ENCODE measurements around the gene COPS6.

COPS6 gene

DNA sequence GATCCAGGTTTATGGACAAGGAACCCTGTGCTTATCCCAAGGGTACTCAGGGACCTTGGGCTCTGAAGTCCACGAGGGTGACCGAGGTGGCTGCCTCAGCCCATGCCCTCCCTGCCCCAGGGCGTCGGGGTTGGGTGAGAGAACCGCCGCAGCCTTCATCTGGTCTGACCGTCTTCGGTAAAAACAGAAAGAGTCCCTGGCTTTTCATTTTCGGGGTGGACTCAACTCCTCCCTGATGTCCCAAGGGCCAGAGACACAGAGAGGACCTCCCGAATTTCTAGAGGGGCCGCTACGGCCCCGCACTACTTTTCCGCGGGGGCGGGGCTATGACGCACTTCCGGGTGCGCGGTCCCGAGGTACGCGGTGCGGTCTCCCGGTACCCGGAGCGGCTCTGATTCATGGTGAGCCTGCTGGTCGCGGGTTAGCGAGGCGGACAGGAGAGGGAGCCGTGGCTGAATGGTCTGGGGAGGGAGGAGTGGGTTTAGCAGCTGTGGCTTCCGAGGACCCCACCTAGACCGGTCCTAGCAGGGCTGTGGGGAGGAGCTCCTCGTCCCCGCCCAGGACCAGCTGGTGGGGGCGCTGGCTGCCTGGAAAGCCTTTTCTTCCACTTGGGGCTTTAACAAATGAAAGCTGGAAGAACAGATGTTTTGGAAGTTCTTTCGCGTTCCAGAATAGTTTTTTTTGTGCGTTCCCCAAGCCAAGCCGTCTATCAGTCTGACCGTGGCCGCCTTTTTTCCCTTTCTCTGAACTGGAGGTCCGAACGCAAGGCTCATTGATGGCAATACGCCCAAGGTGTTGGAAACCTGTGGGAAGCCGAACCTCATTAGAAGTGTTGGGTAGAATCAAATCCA lies 39.1 kb upstream of the COPS6 start, which contains the start of gene ZSCAN21:
Gene ZSCAN21 (plus strand): TSS at position 334 of the 851 bp plus-strand sequence. CDS start 7,233 bp downstream, outside the sequence.
- H3K27me3 ChIP-seq (ENCODE audit: insufficient read depth, poor library complexity, severe bottlenecking) = no peaks in the 10 kb centered on the region
- peak within 1 kb of the TSS; percentile 83 for H3K4me3 ChIP-seq (ENCODE audit: severe bottlenecking)
- no peaks in the 10 kb centered on the region for H3K9me3 ChIP-seq (ENCODE audit: severe bottlenecking)
- TF ChIP-seq, protein P1, sequence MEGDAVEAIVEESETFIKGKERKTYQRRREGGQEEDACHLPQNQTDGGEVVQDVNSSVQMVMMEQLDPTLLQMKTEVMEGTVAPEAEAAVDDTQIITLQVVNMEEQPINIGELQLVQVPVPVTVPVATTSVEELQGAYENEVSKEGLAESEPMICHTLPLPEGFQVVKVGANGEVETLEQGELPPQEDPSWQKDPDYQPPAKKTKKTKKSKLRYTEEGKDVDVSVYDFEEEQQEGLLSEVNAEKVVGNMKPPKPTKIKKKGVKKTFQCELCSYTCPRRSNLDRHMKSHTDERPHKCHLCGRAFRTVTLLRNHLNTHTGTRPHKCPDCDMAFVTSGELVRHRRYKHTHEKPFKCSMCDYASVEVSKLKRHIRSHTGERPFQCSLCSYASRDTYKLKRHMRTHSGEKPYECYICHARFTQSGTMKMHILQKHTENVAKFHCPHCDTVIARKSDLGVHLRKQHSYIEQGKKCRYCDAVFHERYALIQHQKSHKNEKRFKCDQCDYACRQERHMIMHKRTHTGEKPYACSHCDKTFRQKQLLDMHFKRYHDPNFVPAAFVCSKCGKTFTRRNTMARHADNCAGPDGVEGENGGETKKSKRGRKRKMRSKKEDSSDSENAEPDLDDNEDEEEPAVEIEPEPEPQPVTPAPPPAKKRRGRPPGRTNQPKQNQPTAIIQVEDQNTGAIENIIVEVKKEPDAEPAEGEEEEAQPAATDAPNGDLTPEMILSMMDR (IDR thresholded peaks at IDR 0.05; ENCODE audit: poor library complexity, severe bottlenecking) = peak; percentile 26
- H3K27ac ChIP-seq (ENCODE audit: poor library complexity, severe bottlenecking) = peak within 1 kb of the TSS; percentile 54
- ATAC-seq (ENCODE audit: low read depth) (peak; percentile 89), DNase-seq (ENCODE audit: low spot score) (peak; percentile 84)
- H3K4me1 ChIP-seq (ENCODE audit: insufficient read depth, poor library complexity, severe bottlenecking) = peaks cover 3% of the 10 kb centered on the region
- no peaks in the 10 kb centered on the region; the same call in 1 of the 2 replicates for H3K36me3 ChIP-seq (ENCODE audit: low read depth)

DNA sequence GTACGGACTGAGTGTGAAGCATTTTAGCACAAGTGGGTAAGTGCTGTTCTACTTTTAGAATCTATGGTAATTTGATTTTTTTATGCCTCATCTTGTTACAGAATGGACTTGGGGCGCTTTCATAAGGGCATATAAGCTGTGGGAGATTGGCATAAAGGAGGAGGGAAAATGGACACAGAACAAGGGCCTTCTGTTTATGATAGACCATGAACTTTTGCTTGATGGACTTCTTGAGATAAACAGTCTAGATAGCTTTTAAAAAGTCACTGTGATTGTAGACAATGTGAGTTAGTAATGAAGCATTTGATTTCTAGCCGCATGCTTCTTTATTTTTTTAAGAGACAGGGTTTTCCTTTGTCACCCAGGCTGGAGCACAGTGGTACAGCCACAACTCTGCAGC lies 37.2 kb upstream of the COPS6 start:
- Histone ChIP-seq H3K36me3 (ENCODE audit: low read depth) (peaks cover 3% of the 10 kb centered on the region), H3K27ac (ENCODE audit: poor library complexity, severe bottlenecking) (no peak overlapping the region), H3K4me3 (ENCODE audit: severe bottlenecking) (no peak overlapping the region), H3K9me3 (ENCODE audit: severe bottlenecking) (no peaks in the 10 kb centered on the region), H3K27me3 (ENCODE audit: insufficient read depth, poor library complexity, severe bottlenecking) (no peaks in the 10 kb centered on the region), H3K4me1 (ENCODE audit: insufficient read depth, poor library complexity, severe bottlenecking) (peaks cover 3% of the 10 kb centered on the region)
- TF ChIP-seq, protein P1 (IDR thresholded peaks at IDR 0.05; ENCODE audit: poor library complexity, severe bottlenecking) = no peak
- ATAC-seq (ENCODE audit: low read depth) (no peak), DNase-seq (ENCODE audit: low spot score) (no peak)

DNA sequence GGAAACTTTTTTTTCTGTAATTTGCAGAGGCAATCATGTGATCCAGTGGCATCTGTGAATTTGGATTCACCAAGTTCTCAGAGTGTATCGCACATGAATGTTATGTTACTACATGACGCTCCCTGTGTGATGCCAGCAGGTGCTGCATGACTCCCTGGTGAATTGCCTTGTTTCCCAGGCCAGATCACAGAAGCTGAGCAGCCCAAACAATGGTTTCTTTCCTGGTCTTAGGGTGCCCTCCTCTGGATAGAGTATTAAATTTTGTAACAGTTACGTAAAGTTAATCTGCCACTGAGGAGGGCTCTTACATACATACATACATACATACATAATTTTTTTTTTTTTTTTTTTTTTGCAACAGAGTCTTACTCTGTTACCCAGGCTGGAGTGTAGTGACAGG lies 35.6 kb upstream of the COPS6 start:
- no peak overlapping the region for H3K27ac ChIP-seq (ENCODE audit: poor library complexity, severe bottlenecking)
- peaks cover 3% of the 10 kb centered on the region for H3K4me1 ChIP-seq (ENCODE audit: insufficient read depth, poor library complexity, severe bottlenecking)
- no peaks in the 10 kb centered on the region for H3K27me3 ChIP-seq (ENCODE audit: insufficient read depth, poor library complexity, severe bottlenecking)
- TF ChIP-seq, protein P1 (IDR thresholded peaks at IDR 0.05; ENCODE audit: poor library complexity, severe bottlenecking) = peak; percentile 51
- H3K36me3 ChIP-seq (ENCODE audit: low read depth) = peaks cover 19% of the 10 kb centered on the region
- no peaks in the 10 kb centered on the region for H3K9me3 ChIP-seq (ENCODE audit: severe bottlenecking)
- H3K4me3 ChIP-seq (ENCODE audit: severe bottlenecking) = no peak overlapping the region
- DNase-seq (ENCODE audit: low spot score) = no peak
- ATAC-seq (ENCODE audit: low read depth) = peak; percentile 70

DNA sequence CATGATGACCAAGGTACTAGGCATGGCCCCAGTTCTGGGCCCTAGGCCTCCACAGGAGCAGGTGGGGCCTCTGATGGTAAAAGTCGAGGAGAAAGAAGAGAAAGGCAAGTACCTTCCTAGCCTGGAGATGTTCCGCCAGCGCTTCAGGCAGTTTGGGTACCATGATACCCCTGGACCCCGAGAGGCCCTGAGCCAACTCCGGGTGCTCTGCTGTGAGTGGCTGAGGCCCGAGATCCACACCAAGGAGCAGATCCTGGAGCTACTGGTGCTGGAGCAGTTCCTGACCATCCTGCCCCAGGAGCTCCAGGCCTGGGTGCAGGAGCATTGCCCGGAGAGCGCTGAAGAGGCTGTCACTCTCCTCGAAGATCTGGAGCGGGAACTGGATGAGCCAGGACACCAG lies 31.8 kb upstream of the COPS6 start:
- ATAC-seq (ENCODE audit: low read depth) (no peak), DNase-seq (ENCODE audit: low spot score) (no peak)
- Histone ChIP-seq H3K4me3 (ENCODE audit: severe bottlenecking) (no peak overlapping the region), H3K9me3 (ENCODE audit: severe bottlenecking) (no peaks in the 10 kb centered on the region), H3K36me3 (ENCODE audit: low read depth) (peaks cover 35% of the 10 kb centered on the region), H3K27me3 (ENCODE audit: insufficient read depth, poor library complexity, severe bottlenecking) (no peaks in the 10 kb centered on the region), H3K4me1 (ENCODE audit: insufficient read depth, poor library complexity, severe bottlenecking) (no peaks in the 10 kb centered on the region), H3K27ac (ENCODE audit: poor library complexity, severe bottlenecking) (no peak overlapping the region)
- TF ChIP-seq, protein P1 (IDR thresholded peaks at IDR 0.05; ENCODE audit: poor library complexity, severe bottlenecking) = no peak

DNA sequence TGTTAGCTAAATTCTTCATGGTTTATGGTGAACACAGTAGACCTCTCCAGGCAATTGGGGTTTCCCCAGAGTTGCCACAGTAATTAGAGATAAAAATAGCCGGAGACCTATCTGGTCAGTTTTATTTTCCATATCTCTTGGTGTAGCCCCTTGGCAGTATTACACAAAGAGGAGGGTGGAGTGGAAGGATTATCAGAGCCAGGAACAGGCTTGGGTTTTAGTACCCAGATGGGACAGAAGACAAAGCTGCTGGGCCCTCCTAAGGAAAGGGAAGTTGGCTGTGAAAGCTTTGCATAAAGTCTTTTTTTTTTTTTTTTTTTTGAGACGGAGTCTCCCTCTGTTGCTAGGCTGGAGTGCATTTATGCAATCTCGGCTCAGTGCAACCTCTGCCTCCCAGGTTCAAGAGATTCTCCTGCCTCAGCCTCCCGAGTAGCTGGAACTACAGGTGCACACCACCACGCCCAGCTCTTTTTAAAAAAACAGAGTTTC lies 29.5 kb upstream of the COPS6 start:
- no peaks in the 10 kb centered on the region for H3K4me1 ChIP-seq (ENCODE audit: insufficient read depth, poor library complexity, severe bottlenecking)
- H3K27ac ChIP-seq (ENCODE audit: poor library complexity, severe bottlenecking) = no peak overlapping the region
- TF ChIP-seq, protein P1 (IDR thresholded peaks at IDR 0.05; ENCODE audit: poor library complexity, severe bottlenecking) = no peak
- no peaks in the 10 kb centered on the region for H3K27me3 ChIP-seq (ENCODE audit: insufficient read depth, poor library complexity, severe bottlenecking)
- DNase-seq (ENCODE audit: low spot score) = no peak
- ATAC-seq (ENCODE audit: low read depth) = no peak
- H3K9me3 ChIP-seq (ENCODE audit: severe bottlenecking) = no peaks in the 10 kb centered on the region
- H3K36me3 ChIP-seq (ENCODE audit: low read depth) = peaks cover 52% of the 10 kb centered on the region
- no peak overlapping the region for H3K4me3 ChIP-seq (ENCODE audit: severe bottlenecking)

Measured in RWPE2 (cell line).